ENCODE measurements around the gene CMIP. TPM values are rescaled to one million over a fixed set of nuclear protein-coding genes. Genes with fewer than 3 reads are reported as not detected.

Gene CMIP
- total RNA-seq, 1 experiment from 2014 or later: 63.7 TPM

DNA sequence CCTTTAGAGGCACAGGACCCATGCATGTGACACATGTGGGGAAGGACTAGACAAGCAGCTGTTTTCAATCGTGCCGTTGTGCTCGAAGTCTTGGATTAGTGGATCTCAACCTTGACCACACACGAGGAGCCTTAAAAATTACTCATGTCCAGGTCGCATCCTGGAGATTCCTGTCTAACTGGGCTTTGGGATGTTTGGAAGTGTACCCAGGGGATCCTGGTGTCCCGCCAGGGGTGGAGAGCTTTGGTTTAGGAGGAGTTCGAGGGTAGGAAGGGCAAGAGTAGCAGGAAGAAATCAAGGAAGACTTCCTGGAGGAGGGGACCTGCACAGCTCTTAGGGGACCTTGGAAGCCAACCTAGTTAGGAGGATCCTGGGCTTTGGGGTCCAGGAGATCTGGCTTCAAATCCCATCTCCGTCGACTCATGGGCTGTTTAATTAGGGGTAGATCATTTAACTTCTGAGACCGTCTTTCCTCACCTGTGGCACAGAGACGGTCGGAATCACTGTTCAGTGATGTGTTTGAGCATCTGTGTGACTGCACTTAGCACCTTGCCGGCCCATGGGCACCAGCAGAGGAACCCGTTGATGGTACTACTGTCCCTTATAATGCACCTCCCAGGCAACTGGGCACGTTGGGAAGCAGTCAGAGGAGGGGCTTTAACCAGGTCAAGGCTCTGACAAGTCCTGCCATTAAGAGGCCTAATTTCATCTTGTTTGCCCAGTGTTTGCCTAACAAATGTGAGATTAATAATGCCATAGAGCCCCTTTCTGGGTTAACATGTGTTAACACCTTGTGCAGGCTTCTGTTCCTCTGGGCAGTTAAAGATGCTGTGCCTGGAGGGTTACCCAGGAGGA, 232.5 kb downstream of the CMIP start:
- Mint-ChIP-seq H3K27me3 (ENCODE audit: low read depth) (no peaks in the 10 kb centered on the region), H3K27ac (no peak overlapping the region), H3K4me1 (peaks cover 5% of the 10 kb centered on the region), H3K36me3 (peaks cover 38% of the 10 kb centered on the region), H3K9me3 (no peaks in the 10 kb centered on the region), H3K4me3 (no peak overlapping the region)
- no peak for ATAC-seq
- CTCF ChIA-PET: interaction anchor here (0.8 kb wide), 1 partner anchor 20 kb away, joined by 4 read pairs; no protein-coding TSS in a partner anchor
- DNase-seq (ENCODE audit: low spot score): no peak
- POLR2A ChIA-PET: no interaction called here
- TF ChIP-seq CREB1 (CRISPR knock-in tag; IDR thresholded peaks at IDR 0.05) (no peak), ERG (CRISPR knock-in tag; IDR thresholded peaks at IDR 0.05) (no peak), NR2C2 (CRISPR knock-in tag; IDR thresholded peaks at IDR 0.05) (no peak), CREM (CRISPR knock-in tag; IDR thresholded peaks at IDR 0.05) (no peak), ZNF232 (CRISPR knock-in tag; IDR thresholded peaks at IDR 0.05) (no peak), JAZF1 (CRISPR knock-in tag; IDR thresholded peaks at IDR 0.05) (no peak)
- TF ChIP-seq, protein P1, sequence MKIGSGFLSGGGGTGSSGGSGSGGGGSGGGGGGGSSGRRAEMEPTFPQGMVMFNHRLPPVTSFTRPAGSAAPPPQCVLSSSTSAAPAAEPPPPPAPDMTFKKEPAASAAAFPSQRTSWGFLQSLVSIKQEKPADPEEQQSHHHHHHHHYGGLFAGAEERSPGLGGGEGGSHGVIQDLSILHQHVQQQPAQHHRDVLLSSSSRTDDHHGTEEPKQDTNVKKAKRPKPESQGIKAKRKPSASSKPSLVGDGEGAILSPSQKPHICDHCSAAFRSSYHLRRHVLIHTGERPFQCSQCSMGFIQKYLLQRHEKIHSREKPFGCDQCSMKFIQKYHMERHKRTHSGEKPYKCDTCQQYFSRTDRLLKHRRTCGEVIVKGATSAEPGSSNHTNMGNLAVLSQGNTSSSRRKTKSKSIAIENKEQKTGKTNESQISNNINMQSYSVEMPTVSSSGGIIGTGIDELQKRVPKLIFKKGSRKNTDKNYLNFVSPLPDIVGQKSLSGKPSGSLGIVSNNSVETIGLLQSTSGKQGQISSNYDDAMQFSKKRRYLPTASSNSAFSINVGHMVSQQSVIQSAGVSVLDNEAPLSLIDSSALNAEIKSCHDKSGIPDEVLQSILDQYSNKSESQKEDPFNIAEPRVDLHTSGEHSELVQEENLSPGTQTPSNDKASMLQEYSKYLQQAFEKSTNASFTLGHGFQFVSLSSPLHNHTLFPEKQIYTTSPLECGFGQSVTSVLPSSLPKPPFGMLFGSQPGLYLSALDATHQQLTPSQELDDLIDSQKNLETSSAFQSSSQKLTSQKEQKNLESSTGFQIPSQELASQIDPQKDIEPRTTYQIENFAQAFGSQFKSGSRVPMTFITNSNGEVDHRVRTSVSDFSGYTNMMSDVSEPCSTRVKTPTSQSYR (CRISPR knock-in tag; IDR thresholded peaks at IDR 0.05): no peak
- TF ChIP-seq, protein P2, sequence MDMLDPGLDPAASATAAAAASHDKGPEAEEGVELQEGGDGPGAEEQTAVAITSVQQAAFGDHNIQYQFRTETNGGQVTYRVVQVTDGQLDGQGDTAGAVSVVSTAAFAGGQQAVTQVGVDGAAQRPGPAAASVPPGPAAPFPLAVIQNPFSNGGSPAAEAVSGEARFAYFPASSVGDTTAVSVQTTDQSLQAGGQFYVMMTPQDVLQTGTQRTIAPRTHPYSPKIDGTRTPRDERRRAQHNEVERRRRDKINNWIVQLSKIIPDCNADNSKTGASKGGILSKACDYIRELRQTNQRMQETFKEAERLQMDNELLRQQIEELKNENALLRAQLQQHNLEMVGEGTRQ (CRISPR knock-in tag; IDR thresholded peaks at IDR 0.05): no peak
- TF ChIP-seq, protein P3, sequence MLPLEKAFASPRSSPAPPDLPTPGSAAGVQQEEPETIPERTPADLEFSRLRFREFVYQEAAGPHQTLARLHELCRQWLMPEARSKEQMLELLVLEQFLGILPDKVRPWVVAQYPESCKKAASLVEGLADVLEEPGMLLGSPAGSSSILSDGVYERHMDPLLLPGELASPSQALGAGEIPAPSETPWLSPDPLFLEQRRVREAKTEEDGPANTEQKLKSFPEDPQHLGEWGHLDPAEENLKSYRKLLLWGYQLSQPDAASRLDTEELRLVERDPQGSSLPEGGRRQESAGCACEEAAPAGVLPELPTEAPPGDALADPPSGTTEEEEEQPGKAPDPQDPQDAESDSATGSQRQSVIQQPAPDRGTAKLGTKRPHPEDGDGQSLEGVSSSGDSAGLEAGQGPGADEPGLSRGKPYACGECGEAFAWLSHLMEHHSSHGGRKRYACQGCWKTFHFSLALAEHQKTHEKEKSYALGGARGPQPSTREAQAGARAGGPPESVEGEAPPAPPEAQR (CRISPR knock-in tag; IDR thresholded peaks at IDR 0.05): no peak

- no peak for ATAC-seq
- ChIA-PET POLR2A (no interaction called here), CTCF (no interaction called here)
- no peak for DNase-seq (ENCODE audit: low spot score)
- Mint-ChIP-seq H3K4me1 (peaks cover 13% of the 10 kb centered on the region), H3K27me3 (ENCODE audit: low read depth) (no peaks in the 10 kb centered on the region), H3K36me3 (peaks cover 35% of the 10 kb centered on the region), H3K27ac (peak overlapping the region; percentile 39), H3K9me3 (no peaks in the 10 kb centered on the region), H3K4me3 (no peak overlapping the region)
- no peak for TF ChIP-seq TEAD4 (CRISPR knock-in tag; IDR thresholded peaks at IDR 0.05)
- TF ChIP-seq, protein P1 (CRISPR knock-in tag; IDR thresholded peaks at IDR 0.05): no peak
- no peak for TF ChIP-seq ZNF396 (CRISPR knock-in tag; IDR thresholded peaks at IDR 0.05; ENCODE audit: borderline replicate concordance)
- no peak for TF ChIP-seq NFYB (CRISPR knock-in tag; conservative IDR thresholded peaks at IDR 0.05; ENCODE audit: low read depth)
- no peak for TF ChIP-seq E2F4 (CRISPR knock-in tag; IDR thresholded peaks at IDR 0.05; ENCODE audit: borderline replicate concordance, low read depth)
- no peak for TF ChIP-seq SMAD4 (CRISPR knock-in tag; IDR thresholded peaks at IDR 0.05)
- no peak for TF ChIP-seq GRHL2 (CRISPR knock-in tag; IDR thresholded peaks at IDR 0.05; ENCODE audit: insufficient replicate concordance, severe bottlenecking)
- no peak for TF ChIP-seq ETV6 (CRISPR knock-in tag; IDR thresholded peaks at IDR 0.05)
- TF ChIP-seq, protein P4, sequence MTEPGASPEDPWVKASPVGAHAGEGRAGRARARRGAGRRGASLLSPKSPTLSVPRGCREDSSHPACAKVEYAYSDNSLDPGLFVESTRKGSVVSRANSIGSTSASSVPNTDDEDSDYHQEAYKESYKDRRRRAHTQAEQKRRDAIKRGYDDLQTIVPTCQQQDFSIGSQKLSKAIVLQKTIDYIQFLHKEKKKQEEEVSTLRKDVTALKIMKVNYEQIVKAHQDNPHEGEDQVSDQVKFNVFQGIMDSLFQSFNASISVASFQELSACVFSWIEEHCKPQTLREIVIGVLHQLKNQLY (CRISPR knock-in tag; IDR thresholded peaks at IDR 0.05): no peak
Measured at GRCh38 chr16:81678326-81679095, 233.9 kb downstream of the CMIP start.

All from WTC11 (cell line).